ACHN (cell line): ENCODE measurements around the gene SMAD3.

Source experiments
- DNase-seq: peaks from one replicate; pipeline ENCODE4 v3.0.0-alpha.2; 2015
- in situ Hi-C: cut with HindIII; loops from 2 replicates; pipeline ENCODE4 v1.10.0; 2017; ENCODE audit warnings: low sequenced_read_pairs, low pct_ligation_motif_present, low pct_unique_long_range_greater_than_20kb

The SMAD3 gene

DNA sequence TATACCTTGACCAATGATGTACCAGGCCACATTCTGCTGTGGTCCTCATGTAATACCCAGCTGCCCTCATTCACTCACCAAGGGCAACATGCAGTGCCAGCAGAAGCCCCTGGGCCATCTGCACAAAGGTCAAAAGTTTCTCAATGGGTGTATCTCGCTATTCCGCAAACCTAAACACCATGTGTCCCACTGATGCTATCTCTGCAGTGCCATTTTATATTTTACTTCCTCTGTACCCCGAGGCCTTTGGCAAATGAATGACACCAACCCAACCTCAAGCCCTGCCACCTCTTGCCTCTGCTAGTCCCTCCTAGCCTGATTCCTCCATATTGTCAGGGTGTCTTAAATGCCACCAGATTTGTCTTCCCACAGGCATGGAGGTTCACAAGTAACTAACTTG lies 129.9 kb downstream of the SMAD3 start:
- in situ Hi-C loops = no loop called here
- no peak for DNase-seq

DNA sequence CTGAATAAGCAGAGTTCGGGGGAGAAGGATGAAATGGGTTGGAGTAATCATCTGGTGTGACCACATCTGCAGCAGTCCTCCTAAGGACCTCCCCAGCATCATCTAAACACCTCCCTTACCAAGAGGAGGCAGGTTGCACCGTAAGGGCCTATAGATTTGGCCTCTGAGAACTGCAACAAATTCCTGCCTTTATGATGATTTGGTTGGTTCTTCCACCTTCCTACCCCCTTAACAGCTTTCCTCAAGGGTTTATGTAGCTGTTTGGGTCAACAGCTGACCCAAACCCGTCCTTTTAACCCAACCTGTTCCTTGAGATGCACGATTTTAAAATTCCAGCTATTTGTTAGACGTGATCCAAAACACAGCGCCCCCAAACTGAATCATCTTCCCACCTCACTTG lies 130.8 kb downstream of the SMAD3 start:
- in situ Hi-C loops = no loop called here
- DNase-seq = no peak

DNA sequence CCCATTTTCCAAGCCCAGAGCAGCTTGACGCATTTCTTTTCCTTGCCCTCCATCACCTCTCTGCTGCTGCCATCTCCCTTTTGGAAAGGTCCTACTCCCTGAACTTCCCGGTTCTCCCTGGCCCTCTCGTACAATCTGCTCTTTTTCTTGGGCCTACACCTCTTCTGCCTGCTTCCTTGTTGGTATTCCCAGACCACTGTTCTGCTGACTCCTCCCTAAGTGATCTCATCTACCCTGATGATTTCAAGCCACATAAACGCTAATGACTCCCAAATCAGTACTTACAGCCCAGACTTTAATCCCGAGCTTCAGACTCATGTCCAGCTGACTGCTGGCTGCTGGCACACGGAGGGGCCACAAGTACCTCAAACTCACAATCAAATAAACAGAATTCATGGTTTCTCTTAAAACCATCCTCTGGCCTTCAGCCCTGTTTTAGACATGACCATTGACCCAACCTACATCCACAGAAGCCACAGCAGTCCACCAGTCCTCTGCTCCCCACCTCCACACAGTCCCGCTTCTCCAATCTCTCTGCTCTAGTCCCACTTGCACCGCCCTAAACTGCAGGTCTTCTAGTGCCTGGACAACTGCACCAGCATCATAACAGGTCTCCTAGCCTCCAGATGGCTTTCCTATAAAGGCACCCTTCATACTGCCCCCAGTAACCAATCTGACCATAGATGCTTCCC lies 131.4 kb downstream of the SMAD3 start:
- DNase-seq = no peak
- in situ Hi-C loops = no loop called here

DNA sequence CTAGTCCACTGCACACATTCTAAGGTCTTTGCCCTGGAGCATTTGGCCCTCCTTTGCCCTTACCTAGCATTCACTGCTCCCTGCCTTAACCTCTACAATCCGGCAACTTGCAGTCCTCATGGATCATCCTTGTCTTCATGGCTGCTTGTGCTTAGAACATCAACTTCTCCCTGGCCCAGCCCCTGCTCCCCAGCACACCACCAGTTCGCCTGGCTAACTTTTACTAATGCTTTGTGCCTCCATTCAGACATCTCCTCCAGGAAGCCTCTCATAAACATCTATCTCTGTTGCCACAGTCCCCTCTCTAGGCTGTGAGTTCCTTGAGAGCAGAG lies 131.9 kb downstream of the SMAD3 start:
- no peak for DNase-seq
- in situ Hi-C loops = no loop called here

DNA sequence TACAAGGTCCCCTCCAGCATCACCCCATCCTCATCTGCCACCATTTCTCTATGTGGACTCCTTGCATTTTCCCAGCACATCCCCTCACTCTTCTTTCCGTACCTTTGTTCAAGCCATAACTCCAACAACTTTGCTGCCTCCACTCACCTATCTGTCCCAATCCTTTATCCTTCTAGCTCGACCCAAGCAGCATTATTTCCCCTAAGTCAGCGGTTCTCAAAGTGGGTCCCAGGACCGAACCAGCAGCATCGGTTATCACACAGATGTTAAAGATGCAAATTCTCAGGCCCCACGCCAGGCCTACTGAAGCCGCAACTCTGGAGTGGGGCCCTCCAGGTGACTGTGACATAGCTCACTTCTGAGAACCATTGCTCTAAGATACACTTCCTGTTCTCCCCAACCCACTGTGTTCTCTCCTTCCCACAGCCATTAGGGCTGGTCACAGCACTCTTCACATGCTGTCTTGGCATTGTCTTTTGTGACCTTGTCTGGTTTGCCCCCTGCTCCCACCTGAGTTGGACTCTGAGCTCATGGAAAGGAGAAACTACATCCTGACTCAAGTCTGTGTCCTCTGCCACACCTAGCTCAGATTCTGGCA lies 132.9 kb downstream of the SMAD3 start:
- no peak for DNase-seq
- in situ Hi-C loops = no loop called here

DNA sequence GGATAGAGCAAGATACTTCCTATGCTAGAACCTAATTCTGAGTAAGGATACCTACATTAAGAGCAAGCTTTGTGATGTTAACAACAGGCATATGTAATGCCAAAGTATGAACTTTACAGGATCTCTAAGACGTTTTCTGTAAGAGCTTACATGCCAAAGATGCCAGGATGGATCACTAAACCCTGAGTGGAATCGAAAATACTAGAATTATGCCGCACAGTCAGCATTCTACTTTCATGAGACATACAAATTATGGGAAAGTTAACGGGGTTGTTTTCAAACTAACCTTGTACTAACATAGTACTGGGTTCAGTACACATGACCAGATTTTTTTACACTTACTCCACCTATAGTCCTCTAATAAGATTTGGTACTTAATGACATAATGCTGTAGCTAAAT lies 134.0 kb downstream of the SMAD3 start:
- in situ Hi-C loops = no loop called here
- DNase-seq = no peak

DNA sequence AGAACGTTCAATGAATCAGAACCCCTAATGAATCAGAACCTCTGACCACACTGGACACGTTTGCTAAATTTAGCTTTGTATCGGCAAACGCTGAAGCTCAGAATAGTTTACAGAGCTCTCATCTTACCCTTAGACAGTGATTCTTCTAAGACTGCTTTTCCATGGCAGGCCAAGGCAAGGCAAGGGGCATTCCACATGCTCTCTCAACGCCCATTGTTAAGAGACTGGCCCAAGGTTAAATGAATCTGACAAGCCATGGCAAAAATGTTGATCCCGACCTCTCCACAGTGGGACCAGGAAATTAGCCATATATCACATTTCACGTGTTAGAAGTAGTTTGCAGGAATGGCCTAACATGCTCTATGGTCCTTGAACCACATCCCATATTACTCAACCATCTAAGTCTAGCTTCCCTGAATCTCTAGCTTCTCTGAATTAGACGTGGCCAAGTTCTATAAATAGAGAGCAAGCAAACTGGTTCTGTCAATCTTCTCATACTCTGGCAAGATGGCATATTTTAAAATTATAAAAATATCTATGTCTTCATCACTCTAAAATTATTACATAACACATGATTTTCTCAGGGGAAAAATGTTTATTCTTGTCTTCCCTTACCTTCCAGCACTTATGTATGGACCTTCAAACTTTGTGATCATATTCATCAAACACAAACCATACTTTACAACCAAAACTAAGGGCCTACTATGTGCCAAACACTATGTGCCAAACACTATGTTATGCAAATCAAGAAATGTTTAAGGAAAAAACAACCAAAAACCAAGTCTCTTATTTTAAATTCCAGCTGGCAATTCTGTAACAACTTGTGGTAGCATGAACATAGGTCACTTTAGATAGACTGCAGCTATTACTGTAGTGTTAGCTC lies 134.7 kb downstream of the SMAD3 start:
- no peak for DNase-seq
- in situ Hi-C loops = no loop called here

DNA sequence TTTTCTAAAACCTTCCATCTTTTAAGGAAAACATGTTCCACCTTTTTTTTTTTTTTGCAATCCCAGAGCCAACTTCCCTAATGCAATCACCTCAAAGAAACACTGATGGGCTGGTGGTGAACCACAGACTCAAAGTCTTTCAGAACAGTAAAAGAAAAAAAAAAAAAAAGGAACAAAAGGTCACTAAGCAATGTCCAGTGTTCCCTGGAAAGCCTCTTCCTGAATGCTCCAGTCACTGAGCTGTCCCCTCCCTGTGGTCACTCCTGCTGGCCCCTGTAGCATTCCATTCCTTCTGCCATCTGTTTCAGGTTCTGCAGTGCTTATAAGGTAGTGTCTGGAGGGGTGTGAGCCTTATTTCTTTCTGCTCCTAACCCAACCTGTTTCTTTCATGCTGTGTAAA lies 135.7 kb downstream of the SMAD3 start:
- in situ Hi-C loops = no loop called here
- no peak for DNase-seq

DNA sequence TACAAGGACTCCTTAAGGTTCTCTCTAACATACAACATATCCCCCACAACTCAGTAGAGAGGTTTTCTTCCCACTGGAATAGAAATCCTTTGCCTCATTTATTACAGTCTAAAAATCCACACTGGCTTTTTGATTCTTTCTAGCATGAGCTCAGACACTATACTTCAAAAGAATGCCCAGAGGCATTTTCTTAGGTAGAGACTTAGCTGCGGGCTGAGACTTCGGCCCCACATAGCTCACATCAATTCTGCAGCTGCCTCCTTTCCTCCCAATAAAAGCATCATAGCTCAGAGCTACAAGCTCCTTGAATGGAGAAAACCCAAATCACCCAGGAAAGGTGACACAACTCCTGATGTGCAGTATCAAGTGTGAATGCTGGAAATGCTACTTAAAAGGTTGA lies 136.7 kb downstream of the SMAD3 start:
- no peak for DNase-seq
- in situ Hi-C loops = no loop called here

DNA sequence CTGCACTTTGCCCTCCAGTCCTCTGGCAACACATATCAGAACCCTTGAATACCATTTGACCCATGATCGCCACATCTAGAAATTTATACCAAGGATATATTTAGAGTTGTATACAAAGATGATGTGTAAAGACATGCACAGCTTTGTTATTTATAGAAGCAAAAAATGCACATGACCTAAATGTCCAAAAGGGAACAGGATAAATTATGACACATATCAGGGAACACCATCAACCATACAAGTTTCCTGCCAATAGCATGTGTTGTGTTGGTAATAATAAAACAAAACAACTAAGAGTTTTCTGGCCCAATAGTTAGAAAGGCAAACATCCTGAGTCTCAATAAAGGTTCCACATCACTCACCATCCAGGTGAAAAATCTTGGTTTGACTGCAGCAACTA lies 137.6 kb downstream of the SMAD3 start:
- in situ Hi-C loops = no loop called here

DNA sequence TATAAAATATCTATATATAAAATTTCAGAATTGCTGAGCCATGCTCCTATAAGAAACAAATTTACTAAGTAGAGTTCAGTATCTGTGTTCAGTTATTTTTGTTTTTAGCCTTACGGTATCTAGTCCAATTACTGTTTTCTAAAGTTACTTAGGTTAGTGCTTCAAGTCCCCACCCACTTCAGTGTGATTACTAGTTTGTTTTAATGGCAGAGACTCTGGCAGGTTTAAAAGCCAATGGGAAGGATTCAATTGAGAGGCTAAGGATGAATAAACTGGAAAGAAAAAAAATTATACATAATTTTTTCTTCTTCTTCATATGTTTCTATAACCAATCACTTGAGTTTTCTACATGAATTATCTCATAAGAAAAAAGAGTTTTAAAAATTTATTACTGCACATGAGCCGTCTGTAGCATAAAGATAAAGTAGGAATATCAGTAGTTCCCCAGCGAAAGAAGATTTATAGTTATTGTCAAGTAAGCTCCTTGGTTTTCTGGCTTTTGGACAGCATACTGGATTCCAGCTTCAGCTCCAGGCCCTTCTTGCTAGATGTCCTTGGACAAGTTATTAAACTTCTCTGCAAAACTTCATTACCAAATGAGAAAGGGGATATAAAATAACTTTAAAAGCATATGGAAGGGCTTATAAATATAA lies 142.3 kb downstream of the SMAD3 start:
- in situ Hi-C loops = no loop called here

More for the DNA sequence above, 137.6 kb downstream of the SMAD3 start:
- no peak for DNase-seq

DNA sequence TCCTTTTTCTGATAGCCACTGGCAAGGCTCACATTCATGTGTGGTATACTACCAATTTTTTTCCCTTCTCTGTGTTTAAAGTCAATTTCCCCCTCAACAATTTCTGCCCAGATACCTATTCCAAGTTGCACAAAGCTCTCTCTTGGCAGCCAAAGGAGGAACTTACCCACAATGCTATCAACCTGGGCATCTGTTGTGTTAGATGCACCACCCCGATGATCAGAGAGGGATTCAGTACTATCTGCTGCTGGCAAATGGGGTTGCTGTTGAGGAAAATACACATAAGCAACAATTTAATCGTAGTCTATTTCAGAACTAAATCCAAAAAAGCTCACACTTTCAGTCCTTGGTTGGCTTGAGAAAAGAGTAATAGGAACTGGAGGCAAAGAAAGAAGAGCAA lies 143.0 kb downstream of the SMAD3 start:
- no peak for DNase-seq

More for the DNA sequence above, 142.3 kb downstream of the SMAD3 start:
- no peak for DNase-seq

DNA sequence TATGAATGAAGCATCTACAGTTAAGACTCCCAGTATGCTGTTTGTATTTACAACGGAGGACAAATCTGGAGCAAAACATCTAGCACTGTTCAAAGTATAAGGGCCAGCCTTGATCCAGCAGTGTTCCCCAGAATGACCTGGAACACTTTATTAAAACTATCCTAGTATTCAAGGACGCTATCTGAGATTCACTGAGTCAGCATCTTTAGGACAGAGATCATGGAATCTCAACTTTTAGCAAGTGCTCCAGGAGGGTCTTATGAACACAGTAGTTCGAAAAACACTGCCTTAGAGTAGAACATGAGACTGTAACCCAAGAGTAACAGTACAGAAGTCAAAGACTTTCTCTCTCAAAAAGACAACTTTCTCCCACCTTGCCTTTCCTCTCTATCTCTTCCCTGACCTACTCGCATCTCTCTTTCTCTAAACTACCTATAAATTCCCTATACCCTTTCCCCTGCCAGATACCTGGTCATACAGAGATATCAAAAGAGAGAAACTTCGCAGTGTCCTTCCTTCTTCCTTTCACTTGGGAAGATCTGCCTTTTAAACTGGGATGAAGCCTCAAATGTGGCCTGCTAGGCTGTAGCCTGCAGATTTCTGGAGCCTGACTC lies 145.3 kb downstream of the SMAD3 start:
- in situ Hi-C loops = no loop called here
- DNase-seq = no peak

More for the DNA sequence above, 143.0 kb downstream of the SMAD3 start:
- in situ Hi-C loops = no loop called here

DNA sequence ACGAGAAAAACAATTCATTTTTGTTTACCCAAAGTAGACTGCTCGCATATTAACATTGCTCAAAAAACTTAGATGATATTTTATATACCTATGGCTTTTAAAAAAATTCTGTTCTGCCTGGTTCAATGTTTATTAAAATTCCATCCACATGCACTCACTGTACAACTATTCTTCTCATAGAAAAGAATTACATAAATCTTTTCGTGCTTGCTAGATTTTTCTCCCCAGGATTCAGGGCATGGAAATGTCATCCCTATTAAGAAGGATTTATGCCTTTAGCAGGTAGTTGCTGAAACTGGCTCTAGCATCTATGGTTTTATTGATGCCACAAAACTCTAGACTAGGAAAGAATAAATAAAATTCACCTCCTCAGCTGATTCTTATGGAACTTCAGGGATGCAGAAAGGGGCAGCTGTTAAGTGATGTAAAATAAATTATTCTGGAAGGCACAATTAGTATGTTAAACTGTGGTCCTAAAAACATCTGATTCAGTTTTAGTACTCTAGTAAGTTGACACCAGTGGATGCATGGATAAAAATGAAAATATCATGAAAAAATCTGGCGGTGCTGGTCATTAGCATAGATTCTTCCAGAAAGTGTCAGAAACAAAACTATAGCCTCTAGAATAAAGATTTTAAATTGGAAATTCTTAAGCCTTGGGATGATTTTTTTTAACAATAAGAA lies 147.4 kb downstream of the SMAD3 start:
- no peak for DNase-seq
- in situ Hi-C loops = no loop called here

DNA sequence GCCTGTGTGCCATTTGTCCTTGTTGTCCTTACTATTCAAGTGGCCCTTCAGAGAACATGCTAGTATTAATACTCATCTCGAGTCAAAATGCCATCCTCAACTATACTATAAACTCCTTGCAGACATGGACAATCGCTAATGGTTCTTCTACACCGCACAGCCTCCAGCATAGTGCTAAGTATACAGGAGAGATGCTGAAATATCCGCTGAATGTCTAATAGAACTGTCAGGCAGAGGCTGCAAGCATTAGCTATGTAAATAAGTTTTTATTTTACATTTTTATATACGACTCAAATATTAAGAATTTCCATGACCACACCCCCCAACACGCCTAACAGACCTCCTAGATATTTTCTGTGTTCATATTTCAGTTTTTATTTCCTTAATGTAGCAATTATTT lies 149.7 kb downstream of the SMAD3 start:
- in situ Hi-C loops = no loop called here
- no peak for DNase-seq

DNA sequence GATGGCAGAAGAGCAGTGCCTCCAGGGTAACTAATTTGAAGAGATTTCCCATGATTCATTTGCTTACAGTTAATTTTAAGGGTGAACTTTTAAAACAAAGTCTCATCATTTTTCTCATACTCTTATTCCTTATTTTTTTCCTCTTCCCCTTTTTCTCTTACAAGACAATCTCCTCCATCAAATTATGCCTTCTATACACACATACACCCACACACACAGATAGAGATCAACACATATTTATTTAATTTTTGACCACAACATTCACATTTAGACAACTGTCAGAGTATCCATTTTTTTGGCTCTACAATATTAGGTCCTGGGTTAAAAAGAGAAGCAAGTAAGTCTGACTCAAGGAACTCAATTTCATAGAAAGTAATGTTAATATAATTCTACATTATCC lies 151.5 kb downstream of the SMAD3 start:
- no peak for DNase-seq
- in situ Hi-C loops = no loop called here

DNA sequence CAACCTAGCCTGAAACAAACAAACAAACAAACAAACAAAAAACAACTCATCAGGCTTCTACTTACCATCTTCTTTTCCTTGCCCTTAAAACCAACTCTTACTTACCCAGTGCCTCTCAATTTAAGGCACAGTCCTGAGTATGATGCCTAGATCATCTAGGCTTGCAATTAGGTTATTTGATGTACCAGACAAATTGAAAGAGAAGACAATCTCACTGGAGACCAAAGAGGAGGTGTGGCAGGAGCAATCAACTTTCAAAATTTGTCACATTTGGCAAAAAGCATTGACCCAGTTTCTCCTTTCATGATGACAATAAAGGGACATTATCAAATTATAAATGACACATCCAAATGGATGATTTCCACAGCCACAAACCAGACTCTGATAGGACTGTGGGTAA lies 153.0 kb downstream of the SMAD3 start:
- in situ Hi-C loops = no loop called here
- no peak for DNase-seq

DNA sequence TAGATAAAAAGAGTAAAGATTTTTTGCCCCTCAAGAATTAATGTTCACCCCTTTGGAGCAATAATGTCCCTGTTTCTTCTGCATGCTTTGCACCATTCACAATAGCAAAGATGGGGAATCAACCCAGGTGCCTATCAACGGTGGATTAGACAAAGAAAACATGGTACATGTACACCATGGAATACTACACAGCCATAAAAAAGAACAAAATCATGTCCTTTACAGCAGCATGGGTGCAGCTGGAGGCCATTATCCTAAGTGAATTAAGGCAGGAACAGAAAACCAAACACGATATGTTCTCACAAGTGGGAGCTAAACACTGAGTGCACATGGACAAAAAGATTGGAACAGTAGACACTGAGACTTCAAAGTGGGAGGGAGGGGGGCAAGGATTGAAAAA lies 153.9 kb downstream of the SMAD3 start:
- no peak for DNase-seq
- in situ Hi-C loops = no loop called here
